HL-60 (cell line): ENCODE measurements around the gene ABHD2.
A peak's percentile ranks its signal among the peaks of the same experiment; 100 is the strongest.

ENCODE experiments used
- DNase-seq, 2 experiments: peaks; one replicate each; pipeline ENCODE4 v3.0.0-alpha.2; 2010 to 2020; ENCODE audit warnings: low read depth in 1 of 2, low spot score in 1 of 2
- H3K27ac ChIP-seq: fragments of 250-450 bp; sonication (Bioruptor Pico); replicated peaks from 2 replicates; pipeline ENCODE4 v1.5.1; 2020; ENCODE audit warnings: mild to moderate bottlenecking, moderate library complexity
- H3K27me3 ChIP-seq: fragments of 250-450 bp; sonication (Bioruptor Pico); 2 replicates; pipeline ENCODE4 v1.5.1; 2021; ENCODE audit warnings: mild to moderate bottlenecking, moderate library complexity; ENCODE audit not compliant: insufficient read depth, poor library complexity, severe bottlenecking
- H3K4me3 ChIP-seq: replicated peaks from 2 replicates; pipeline ENCODE4 v1.5.1; 2011; ENCODE audit warnings: mild to moderate bottlenecking, control low read depth, low read length; ENCODE audit not compliant: insufficient read depth
- GABPA ChIP-seq: IDR thresholded peaks from 2 replicates; pipeline ENCODE4 v1.6.1; 2012; ENCODE audit warnings: low read depth
- POLR2AphosphoS5 ChIP-seq: IDR thresholded peaks from 2 replicates; pipeline ENCODE4 v1.6.1; 2012; ENCODE audit warnings: low read depth
- SPI1 ChIP-seq: IDR thresholded peaks from 2 replicates; pipeline ENCODE4 v1.6.1; 2012; ENCODE audit warnings: low read depth, mild to moderate bottlenecking, borderline replicate concordance
- TF ChIP-seq, protein P1 (sequence below): IDR thresholded peaks from 2 replicates; pipeline ENCODE4 v1.6.1; 2012; ENCODE audit warnings: low read depth; ENCODE audit not compliant: insufficient replicate concordance
- TF ChIP-seq, protein P2 (sequence below): IDR thresholded peaks from one replicate; pipeline ENCODE4 v1.5.1; 2011; ENCODE audit warnings: low read length, control low read depth, inconsistent platforms; ENCODE audit not compliant: insufficient read depth

ABHD2 gene

DNA sequence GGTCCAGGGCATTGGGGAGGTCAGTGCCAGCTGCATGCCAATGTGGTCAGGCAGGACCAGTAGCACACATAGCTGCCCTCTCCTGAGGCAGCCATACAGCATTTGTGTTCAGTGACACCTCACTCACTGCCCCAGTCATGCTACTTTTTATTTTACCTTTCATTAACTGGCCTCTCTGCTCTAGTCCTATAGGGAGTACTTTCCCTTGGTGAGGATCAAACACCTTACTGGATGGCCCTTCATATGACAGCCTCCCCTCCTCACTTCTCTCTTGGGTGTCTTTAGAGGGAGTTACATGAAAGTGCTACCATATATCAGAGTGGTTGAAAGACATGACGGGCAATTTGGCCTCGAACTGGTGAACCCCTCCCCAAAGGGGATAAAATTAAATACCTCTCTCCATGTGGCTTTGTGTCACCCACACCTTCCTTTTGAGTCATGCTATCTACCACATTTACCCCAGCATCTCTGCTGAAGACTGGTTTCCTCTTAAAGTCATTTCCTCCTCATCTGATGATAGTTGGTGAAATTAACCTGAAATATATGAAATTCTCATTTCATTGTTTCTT is 115.5 kb downstream of the ABHD2 start:
- TF ChIP-seq SPI1 = no peak
- TF ChIP-seq, protein P1, sequence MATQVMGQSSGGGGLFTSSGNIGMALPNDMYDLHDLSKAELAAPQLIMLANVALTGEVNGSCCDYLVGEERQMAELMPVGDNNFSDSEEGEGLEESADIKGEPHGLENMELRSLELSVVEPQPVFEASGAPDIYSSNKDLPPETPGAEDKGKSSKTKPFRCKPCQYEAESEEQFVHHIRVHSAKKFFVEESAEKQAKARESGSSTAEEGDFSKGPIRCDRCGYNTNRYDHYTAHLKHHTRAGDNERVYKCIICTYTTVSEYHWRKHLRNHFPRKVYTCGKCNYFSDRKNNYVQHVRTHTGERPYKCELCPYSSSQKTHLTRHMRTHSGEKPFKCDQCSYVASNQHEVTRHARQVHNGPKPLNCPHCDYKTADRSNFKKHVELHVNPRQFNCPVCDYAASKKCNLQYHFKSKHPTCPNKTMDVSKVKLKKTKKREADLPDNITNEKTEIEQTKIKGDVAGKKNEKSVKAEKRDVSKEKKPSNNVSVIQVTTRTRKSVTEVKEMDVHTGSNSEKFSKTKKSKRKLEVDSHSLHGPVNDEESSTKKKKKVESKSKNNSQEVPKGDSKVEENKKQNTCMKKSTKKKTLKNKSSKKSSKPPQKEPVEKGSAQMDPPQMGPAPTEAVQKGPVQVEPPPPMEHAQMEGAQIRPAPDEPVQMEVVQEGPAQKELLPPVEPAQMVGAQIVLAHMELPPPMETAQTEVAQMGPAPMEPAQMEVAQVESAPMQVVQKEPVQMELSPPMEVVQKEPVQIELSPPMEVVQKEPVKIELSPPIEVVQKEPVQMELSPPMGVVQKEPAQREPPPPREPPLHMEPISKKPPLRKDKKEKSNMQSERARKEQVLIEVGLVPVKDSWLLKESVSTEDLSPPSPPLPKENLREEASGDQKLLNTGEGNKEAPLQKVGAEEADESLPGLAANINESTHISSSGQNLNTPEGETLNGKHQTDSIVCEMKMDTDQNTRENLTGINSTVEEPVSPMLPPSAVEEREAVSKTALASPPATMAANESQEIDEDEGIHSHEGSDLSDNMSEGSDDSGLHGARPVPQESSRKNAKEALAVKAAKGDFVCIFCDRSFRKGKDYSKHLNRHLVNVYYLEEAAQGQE = no peak
- TF ChIP-seq, protein P2, sequence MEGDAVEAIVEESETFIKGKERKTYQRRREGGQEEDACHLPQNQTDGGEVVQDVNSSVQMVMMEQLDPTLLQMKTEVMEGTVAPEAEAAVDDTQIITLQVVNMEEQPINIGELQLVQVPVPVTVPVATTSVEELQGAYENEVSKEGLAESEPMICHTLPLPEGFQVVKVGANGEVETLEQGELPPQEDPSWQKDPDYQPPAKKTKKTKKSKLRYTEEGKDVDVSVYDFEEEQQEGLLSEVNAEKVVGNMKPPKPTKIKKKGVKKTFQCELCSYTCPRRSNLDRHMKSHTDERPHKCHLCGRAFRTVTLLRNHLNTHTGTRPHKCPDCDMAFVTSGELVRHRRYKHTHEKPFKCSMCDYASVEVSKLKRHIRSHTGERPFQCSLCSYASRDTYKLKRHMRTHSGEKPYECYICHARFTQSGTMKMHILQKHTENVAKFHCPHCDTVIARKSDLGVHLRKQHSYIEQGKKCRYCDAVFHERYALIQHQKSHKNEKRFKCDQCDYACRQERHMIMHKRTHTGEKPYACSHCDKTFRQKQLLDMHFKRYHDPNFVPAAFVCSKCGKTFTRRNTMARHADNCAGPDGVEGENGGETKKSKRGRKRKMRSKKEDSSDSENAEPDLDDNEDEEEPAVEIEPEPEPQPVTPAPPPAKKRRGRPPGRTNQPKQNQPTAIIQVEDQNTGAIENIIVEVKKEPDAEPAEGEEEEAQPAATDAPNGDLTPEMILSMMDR = no peak
- TF ChIP-seq POLR2AphosphoS5 = no peak
- no peak for TF ChIP-seq GABPA
- H3K4me3 ChIP-seq = no peak overlapping the region
- DNase-seq = no peak
- no peaks in the 10 kb centered on the region for H3K27me3 ChIP-seq
- H3K27ac ChIP-seq = no peak overlapping the region

DNA sequence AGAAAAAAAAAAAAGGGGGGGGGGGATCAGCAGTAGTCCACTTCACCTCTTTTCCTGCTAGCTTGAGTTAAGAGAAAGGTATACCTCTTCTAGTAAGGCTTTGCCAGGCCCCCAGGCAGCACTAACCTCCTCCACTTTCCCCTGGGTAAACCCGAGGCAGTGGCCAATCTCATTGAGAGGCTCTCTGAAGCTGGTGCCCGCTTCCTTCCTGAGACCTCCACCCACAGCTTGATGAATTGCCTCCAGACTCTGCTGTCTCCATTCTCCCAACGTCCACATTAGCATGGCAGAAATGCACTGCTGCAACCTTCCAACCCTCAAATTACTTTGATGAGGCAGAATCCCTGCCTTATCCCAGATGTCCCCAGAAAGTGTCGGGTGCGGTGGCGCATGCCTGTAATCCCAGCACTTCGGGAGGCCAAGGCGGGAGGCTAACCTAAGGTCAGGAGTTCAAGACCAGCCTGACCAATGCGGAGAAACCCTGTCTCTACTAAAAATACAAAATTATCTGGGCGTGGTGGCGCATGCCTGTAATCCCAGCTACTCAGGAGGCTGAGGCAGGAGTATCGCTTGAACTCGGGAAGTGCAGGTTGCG is 117.8 kb downstream of the ABHD2 start:
- Histone ChIP-seq H3K27ac (no peak overlapping the region), H3K4me3 (no peak overlapping the region), H3K27me3 (no peaks in the 10 kb centered on the region)
- TF ChIP-seq POLR2AphosphoS5 = no peak
- TF ChIP-seq, protein P1 = no peak
- no peak for TF ChIP-seq GABPA
- no peak for TF ChIP-seq SPI1
- TF ChIP-seq, protein P2 = no peak
- no peak for DNase-seq

DNA sequence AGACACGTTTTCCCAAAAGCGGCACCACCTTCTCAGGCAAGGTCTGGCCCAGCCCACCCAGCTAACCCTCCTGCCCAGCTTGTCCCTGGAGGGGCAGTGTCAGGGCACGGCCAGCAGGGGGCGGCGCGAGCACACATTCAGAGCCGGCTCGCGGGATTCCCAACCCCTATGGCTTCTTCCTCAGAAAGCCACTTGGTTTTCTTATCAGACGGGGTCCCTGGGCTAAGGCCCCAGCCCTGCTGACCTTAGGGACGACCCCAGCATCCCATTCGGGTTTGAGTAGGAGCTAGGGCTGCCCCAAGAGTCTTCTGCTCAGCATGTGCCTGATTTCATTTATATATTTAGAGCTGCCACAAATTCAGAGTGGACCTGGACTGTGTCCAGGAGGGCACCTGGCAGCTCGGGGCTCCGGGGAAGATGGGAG is 118.7 kb downstream of the ABHD2 start:
- Histone ChIP-seq H3K4me3 (no peak overlapping the region), H3K27me3 (no peaks in the 10 kb centered on the region), H3K27ac (no peak overlapping the region)
- peak; percentile 36 to 71 for DNase-seq
- TF ChIP-seq, protein P2 = peak; percentile 91
- no peak for TF ChIP-seq POLR2AphosphoS5

DNA sequence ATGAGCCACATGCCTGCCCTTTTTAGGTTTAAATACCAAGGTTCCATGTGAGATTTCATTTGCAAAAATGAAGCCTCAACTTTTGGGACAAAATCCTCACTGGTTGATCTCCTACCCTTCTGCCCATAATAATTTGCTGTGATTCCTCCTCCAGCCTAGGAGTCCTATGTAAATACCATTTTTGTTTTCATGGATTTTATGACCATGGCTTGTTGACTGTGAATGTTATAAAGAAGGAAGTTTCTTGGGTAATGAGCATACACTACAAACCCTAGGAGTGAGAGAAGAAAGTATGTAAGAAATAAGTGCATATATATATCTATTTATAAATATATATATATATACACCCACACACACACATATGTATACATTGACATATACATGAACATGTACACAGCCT is 120.0 kb downstream of the ABHD2 start:
- H3K4me3 ChIP-seq = no peak overlapping the region
- no peak for DNase-seq
- no peaks in the 10 kb centered on the region for H3K27me3 ChIP-seq
- no peak overlapping the region for H3K27ac ChIP-seq
- TF ChIP-seq, protein P2 = no peak
- TF ChIP-seq SPI1 = no peak
- TF ChIP-seq, protein P1 = no peak
- no peak for TF ChIP-seq GABPA
- no peak for TF ChIP-seq POLR2AphosphoS5
